Heart left ventricle (tissue), 13 donors: ENCODE results near the gene GOLGA6C.

Experiments used
- POLR2A ChIP-seq, 2 donors: fragments of 450-650 bp; IDR thresholded peaks; one replicate each; pipeline ENCODE4 v1.6.1; 2017; ENCODE audit warnings: antibody characterized with exemption in 2 of 2, mild to moderate bottlenecking in 2 of 2, moderate library complexity in 2 of 2
- TF ChIP-seq, protein P1 (sequence below), 12 donors: fragments of 200-600 bp; sonication (generic) in 4 of 12; IDR thresholded peaks; one replicate each; pipeline versions ENCODE4 v1.5.0 to v1.8.0; 2018 to 2022; ENCODE audit warnings: antibody characterized with exemption in 12 of 12, mild to moderate bottlenecking in 5 of 12
- donor health status: ischemic (EF 13 %, LVEDD 7.1; RV severe dilation, severe dysfunction).
- donor health status: DM: no; HTN: yes; CAD: no.
- donor health status: DM: no; HTN: no; CAD: no.
- donor health status: ischemic (EF 25% LVEDD 6.9; RV normal size, moderate dysfunction).
- donor health status: ischemic (EF 25% LVEDD 5.7; RV mildly dilated, moderate dysfunction).
- donor health status: ischemic (EF 35%, LVEDD 5.7; RV mildly dilated, moderate dysfunction).
- donor health status: nonischemic (EF 11% LVEDD 7.7; RV severe dilation, severe dysfunction).
- donor health status: DM: yes; HTN: yes; CAD: no.
- donor health status: PGD.
- donor health status: ischemic (EF 29% LVEDD 5.4; RV normal size, mild dysfunction).
- donor health status: nonischemic (EF 23%, LVEDD 6.1; RV moderate dilation, normal function).

DNA sequence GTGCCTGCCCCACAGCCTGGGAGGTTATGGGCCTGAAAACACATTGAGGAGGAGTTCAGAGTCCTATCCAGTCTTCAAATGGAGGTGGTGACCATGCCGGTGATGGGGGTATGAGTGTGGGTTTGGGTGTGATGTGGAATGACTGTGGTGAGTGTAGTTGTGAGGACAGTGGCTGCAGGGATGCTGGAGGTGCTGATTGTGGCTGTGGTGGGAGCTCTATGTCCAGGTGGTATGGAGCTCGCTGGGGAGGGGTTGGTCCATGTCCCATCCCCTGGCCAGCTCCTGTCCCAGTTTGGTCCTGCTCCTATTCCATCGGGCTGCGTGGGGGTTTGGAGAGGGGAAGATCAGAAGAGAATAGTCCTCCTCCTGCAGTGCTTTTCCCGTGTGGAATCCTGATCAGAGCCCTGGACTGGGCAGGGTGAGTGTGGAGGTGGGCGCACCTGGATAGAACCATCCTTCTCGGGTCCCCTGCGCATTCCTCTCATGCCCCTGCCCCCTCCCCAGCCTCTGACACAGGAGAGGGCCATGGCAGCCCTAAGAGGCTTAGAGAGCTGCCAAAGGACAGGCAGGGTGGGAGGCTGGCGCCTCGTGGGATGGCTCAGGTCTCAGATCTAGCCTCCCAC is 23.0 kb upstream of the GOLGA6C start:
- TF ChIP-seq POLR2A (IDR thresholded peaks at IDR 0.05) = no peak
- TF ChIP-seq, protein P1, sequence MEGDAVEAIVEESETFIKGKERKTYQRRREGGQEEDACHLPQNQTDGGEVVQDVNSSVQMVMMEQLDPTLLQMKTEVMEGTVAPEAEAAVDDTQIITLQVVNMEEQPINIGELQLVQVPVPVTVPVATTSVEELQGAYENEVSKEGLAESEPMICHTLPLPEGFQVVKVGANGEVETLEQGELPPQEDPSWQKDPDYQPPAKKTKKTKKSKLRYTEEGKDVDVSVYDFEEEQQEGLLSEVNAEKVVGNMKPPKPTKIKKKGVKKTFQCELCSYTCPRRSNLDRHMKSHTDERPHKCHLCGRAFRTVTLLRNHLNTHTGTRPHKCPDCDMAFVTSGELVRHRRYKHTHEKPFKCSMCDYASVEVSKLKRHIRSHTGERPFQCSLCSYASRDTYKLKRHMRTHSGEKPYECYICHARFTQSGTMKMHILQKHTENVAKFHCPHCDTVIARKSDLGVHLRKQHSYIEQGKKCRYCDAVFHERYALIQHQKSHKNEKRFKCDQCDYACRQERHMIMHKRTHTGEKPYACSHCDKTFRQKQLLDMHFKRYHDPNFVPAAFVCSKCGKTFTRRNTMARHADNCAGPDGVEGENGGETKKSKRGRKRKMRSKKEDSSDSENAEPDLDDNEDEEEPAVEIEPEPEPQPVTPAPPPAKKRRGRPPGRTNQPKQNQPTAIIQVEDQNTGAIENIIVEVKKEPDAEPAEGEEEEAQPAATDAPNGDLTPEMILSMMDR (IDR thresholded peaks at IDR 0.05) = no peak
